ES-I3 (cell line): ENCODE results near the gene SLMAP.

ENCODE experiments used
- H3K36me3 ChIP-seq: 2 replicates; pipeline ENCODE4 v1.6.1; 2013; ENCODE audit warnings: mild to moderate bottlenecking, low read length, control low read depth, moderate library complexity; ENCODE audit not compliant: insufficient read depth
- H3K4me1 ChIP-seq: 2 replicates; pipeline ENCODE4 v1.6.1; 2013; ENCODE audit warnings: mild to moderate bottlenecking, control low read depth, low read length; ENCODE audit not compliant: insufficient read depth
- H3K9ac ChIP-seq: 2 replicates; pipeline ENCODE4 v1.6.1; 2013; ENCODE audit warnings: low read depth, mild to moderate bottlenecking, low read length, moderate library complexity
- H3K9me3 ChIP-seq: 2 replicates; pipeline ENCODE4 v1.6.1; 2013; ENCODE audit warnings: mild to moderate bottlenecking, low read length, moderate library complexity; ENCODE audit not compliant: control insufficient read depth, insufficient read depth

SLMAP gene

GRCh38 chr3:57961177-57961827, 205.2 kb downstream of the SLMAP start:
- no peaks in the 10 kb centered on the region for H3K9me3 ChIP-seq
- H3K4me1 ChIP-seq, result peaks cover 16% of the 10 kb centered on the region; the same call in 1 of the 2 replicates
- H3K9ac ChIP-seq, result no peak overlapping the region
- H3K36me3 ChIP-seq, result no peaks in the 10 kb centered on the region

GRCh38 chr3:57961828-57962447, 205.8 kb downstream of the SLMAP start:
- no peak overlapping the region for H3K9ac ChIP-seq
- H3K36me3 ChIP-seq, result no peaks in the 10 kb centered on the region
- H3K4me1 ChIP-seq, result peaks cover 16% of the 10 kb centered on the region; the same call in 1 of the 2 replicates
- no peaks in the 10 kb centered on the region for H3K9me3 ChIP-seq

- H3K9ac ChIP-seq, result no peak overlapping the region
- no peaks in the 10 kb centered on the region for H3K36me3 ChIP-seq
- H3K4me1 ChIP-seq, result peaks cover 16% of the 10 kb centered on the region; the same call in 1 of the 2 replicates
Observed at GRCh38 chr3:57962448-57962834, 206.3 kb downstream of the SLMAP start.

GRCh38 chr3:57963811-57964346, 207.8 kb downstream of the SLMAP start:
- H3K36me3 ChIP-seq, result no peaks in the 10 kb centered on the region
- no peaks in the 10 kb centered on the region for H3K9me3 ChIP-seq
- H3K4me1 ChIP-seq, result peaks cover 16% of the 10 kb centered on the region; the same call in 1 of the 2 replicates
- no peak overlapping the region for H3K9ac ChIP-seq

More at GRCh38 chr3:57962448-57962834, 206.3 kb downstream of the SLMAP start:
- H3K9me3 ChIP-seq, result no peaks in the 10 kb centered on the region

GRCh38 chr3:57966829-57967228, 210.7 kb downstream of the SLMAP start:
- Histone ChIP-seq H3K9ac (no peak overlapping the region), H3K9me3 (no peaks in the 10 kb centered on the region), H3K36me3 (no peaks in the 10 kb centered on the region), H3K4me1 (peaks cover 13% of the 10 kb centered on the region)

- Histone ChIP-seq H3K9ac (no peak overlapping the region), H3K4me1 (peaks cover 18% of the 10 kb centered on the region), H3K36me3 (no peaks in the 10 kb centered on the region), H3K9me3 (no peaks in the 10 kb centered on the region)
Observed at GRCh38 chr3:57967590-57967989, 211.5 kb downstream of the SLMAP start.

GRCh38 chr3:57968501-57968900, 212.4 kb downstream of the SLMAP start:
- Histone ChIP-seq H3K4me1 (peaks cover 27% of the 10 kb centered on the region), H3K36me3 (no peaks in the 10 kb centered on the region), H3K9me3 (no peaks in the 10 kb centered on the region), H3K9ac (no peak overlapping the region)

GRCh38 chr3:57971975-57972374, 215.9 kb downstream of the SLMAP start:
- no peaks in the 10 kb centered on the region for H3K9me3 ChIP-seq
- H3K9ac ChIP-seq, result no peak overlapping the region
- no peaks in the 10 kb centered on the region for H3K36me3 ChIP-seq
- peaks cover 31% of the 10 kb centered on the region for H3K4me1 ChIP-seq

- no peaks in the 10 kb centered on the region for H3K9me3 ChIP-seq
- no peak overlapping the region for H3K9ac ChIP-seq
- no peaks in the 10 kb centered on the region for H3K36me3 ChIP-seq
- peaks cover 31% of the 10 kb centered on the region for H3K4me1 ChIP-seq
Observed at GRCh38 chr3:57972531-57973111, 216.5 kb downstream of the SLMAP start.

- Histone ChIP-seq H3K36me3 (no peaks in the 10 kb centered on the region), H3K4me1 (peaks cover 28% of the 10 kb centered on the region), H3K9ac (no peak overlapping the region), H3K9me3 (no peaks in the 10 kb centered on the region)
Observed at GRCh38 chr3:57973715-57974477, 217.8 kb downstream of the SLMAP start.

GRCh38 chr3:57974796-57975388, 218.8 kb downstream of the SLMAP start:
- no peak overlapping the region for H3K9ac ChIP-seq
- no peaks in the 10 kb centered on the region for H3K36me3 ChIP-seq
- H3K4me1 ChIP-seq, result peaks cover 22% of the 10 kb centered on the region
- H3K9me3 ChIP-seq, result no peaks in the 10 kb centered on the region

GRCh38 chr3:57977818-57978235, 221.7 kb downstream of the SLMAP start:
- Histone ChIP-seq H3K9ac (no peak overlapping the region), H3K9me3 (no peaks in the 10 kb centered on the region), H3K36me3 (no peaks in the 10 kb centered on the region), H3K4me1 (peaks cover 11% of the 10 kb centered on the region)

- no peak overlapping the region for H3K9ac ChIP-seq
- no peaks in the 10 kb centered on the region for H3K9me3 ChIP-seq
- H3K4me1 ChIP-seq, result peaks cover 6% of the 10 kb centered on the region
Observed at GRCh38 chr3:57978316-57978715, 222.2 kb downstream of the SLMAP start.

More at GRCh38 chr3:57978316-57978715, 222.2 kb downstream of the SLMAP start:
- H3K36me3 ChIP-seq, result no peaks in the 10 kb centered on the region
